Neural crest cell (in vitro differentiated cells): ENCODE results near the gene RALGAPB. TPM values are rescaled to one million over a fixed set of nuclear protein-coding genes. Genes with fewer than 3 reads are reported as not detected.
A peak's percentile ranks its signal among the peaks of the same experiment; 100 is the strongest.

Experiments used
- DNase-seq: peaks from one replicate; pipeline ENCODE4 v3.0.0; 2021; ENCODE audit warnings: low read depth, mixed read lengths, low spot score
- H3K27ac Mint-ChIP-seq: one replicate; pipeline ENCODE4 v1.8.0; 2021; ENCODE audit warnings: mild to moderate bottlenecking, mixed read lengths; ENCODE audit not compliant: unreplicated experiment
- H3K27me3 Mint-ChIP-seq: 2 replicates; pipeline ENCODE4 v1.8.0; 2021; ENCODE audit warnings: low read depth, mild to moderate bottlenecking, mixed read lengths
- H3K36me3 Mint-ChIP-seq: 2 replicates; pipeline ENCODE4 v1.8.0; 2021; ENCODE audit warnings: low read depth, mild to moderate bottlenecking, mixed read lengths
- H3K4me1 Mint-ChIP-seq: 2 replicates; pipeline ENCODE4 v1.8.0; 2021; ENCODE audit warnings: mixed read lengths
- H3K4me3 Mint-ChIP-seq: one replicate; pipeline ENCODE4 v1.8.0; 2021; ENCODE audit warnings: mild to moderate bottlenecking, mixed read lengths
- H3K9me3 Mint-ChIP-seq: 2 replicates; pipeline ENCODE4 v1.8.0; 2021; ENCODE audit warnings: mixed read lengths
- CTCF ChIP-seq: fragments of 200-600 bp; sonication (generic); conservative IDR thresholded peaks from 2 replicates; pipeline ENCODE4 v1.5.0; 2021; ENCODE audit warnings: antibody characterized with exemption, mild to moderate bottlenecking
- total RNA-seq: library from RNA; stranded (reverse); gene quantifications from 2 replicates; pipeline ENCODE4 v1.2.1, GENCODE V29; 2021

Gene RALGAPB
- total RNA-seq, 1 donor from 2014 or later, result 34.7 TPM

DNA sequence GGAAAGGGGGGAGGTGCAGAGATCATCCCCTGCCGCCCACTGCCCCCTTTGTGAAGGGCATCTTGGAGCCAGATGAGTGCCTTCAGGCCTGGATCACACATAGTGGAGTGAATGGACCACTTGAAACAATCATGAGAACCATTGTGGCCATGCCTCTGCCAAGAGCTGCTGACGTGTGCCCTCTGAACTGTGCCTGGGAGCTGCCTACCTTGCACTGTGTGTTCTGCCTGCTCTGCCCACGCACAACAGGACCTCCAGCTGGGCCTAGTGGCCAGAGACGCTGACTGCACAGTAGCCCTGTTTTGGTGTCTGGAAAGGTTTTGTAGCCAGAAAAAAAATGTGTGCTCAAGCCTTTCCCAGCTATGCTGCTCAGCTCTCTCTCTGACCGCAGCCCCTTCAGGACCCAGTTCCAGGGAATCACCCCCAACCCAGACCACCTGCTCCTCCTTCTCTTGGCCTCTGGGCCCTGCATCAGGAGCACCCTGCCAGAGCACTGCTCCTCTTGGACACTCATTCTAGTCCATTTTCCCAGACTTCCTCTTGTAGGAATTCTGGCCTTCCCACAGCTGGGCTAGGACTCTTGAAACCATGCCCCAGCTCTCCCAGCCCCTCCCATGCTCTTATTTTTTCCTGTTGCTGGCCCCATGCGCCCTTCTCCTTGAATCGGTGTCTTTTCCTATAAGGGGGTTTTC, 106.7 kb downstream of the RALGAPB start:
- Mint-ChIP-seq H3K4me3 (no peak overlapping the region), H3K4me1 (peaks cover 10% of the 10 kb centered on the region), H3K27ac (no peak overlapping the region), H3K27me3 (no peaks in the 10 kb centered on the region), H3K9me3 (no peaks in the 10 kb centered on the region), H3K36me3 (peaks cover 2% of the 10 kb centered on the region)
- DNase-seq, result no peak
- no peak for TF ChIP-seq CTCF

- TF ChIP-seq CTCF, result no peak
- H3K36me3 Mint-ChIP-seq, result peaks cover 2% of the 10 kb centered on the region
- H3K4me1 Mint-ChIP-seq, result peaks cover 10% of the 10 kb centered on the region
- no peaks in the 10 kb centered on the region for H3K9me3 Mint-ChIP-seq
- H3K27me3 Mint-ChIP-seq, result no peaks in the 10 kb centered on the region
- H3K27ac Mint-ChIP-seq, result no peak overlapping the region
- H3K4me3 Mint-ChIP-seq, result no peak overlapping the region
- no peak for DNase-seq
Measured at GRCh38 chr20:38579921-38580320, 107.3 kb downstream of the RALGAPB start.

GRCh38 chr20:38581013-38581412, 108.4 kb downstream of the RALGAPB start, which contains the start of gene ADIG:
Gene ADIG, plus strand, starts transcription at chr20:38581197. Its CDS starts 54 bp downstream, at chr20:38581251.
- no peak for DNase-seq
- no peaks in the 10 kb centered on the region for H3K9me3 Mint-ChIP-seq
- peaks cover 10% of the 10 kb centered on the region for H3K4me1 Mint-ChIP-seq

GRCh38 chr20:38581830-38582358, 109.3 kb downstream of the RALGAPB start:
- Mint-ChIP-seq H3K4me3 (no peak overlapping the region), H3K36me3 (no peaks in the 10 kb centered on the region)
- no peak for TF ChIP-seq CTCF

More at GRCh38 chr20:38581013-38581412, 108.4 kb downstream of the RALGAPB start, which contains the start of gene ADIG:
- peaks cover 2% of the 10 kb centered on the region for H3K36me3 Mint-ChIP-seq
- TF ChIP-seq CTCF, result no peak
- H3K27ac Mint-ChIP-seq, result peak within 1 kb of the TSS; percentile 4
- no peak within 1 kb of the TSS for H3K4me3 Mint-ChIP-seq
- no peaks in the 10 kb centered on the region for H3K27me3 Mint-ChIP-seq

DNA sequence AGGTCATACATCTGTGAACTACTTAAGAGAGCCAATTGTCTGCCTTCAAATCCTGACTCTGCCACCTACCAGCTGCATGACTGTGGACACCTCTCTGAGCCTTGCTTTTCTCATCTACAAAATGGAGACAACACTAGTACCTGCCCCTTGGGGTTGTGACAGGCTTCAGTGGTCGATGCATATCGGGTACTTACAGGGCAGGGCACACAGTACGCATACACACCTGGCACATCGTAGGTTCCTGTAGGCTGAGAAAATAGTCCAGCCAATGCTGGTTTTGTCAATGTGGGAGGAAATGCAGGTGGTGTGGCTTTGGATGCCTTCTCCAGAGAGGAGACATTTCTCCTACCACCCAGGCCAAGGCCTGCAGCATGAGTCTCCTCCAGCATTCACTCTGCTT, 110.7 kb downstream of the RALGAPB start:
- Mint-ChIP-seq H3K27ac (no peak overlapping the region), H3K4me3 (no peak overlapping the region), H3K4me1 (peaks cover 10% of the 10 kb centered on the region), H3K36me3 (no peaks in the 10 kb centered on the region), H3K27me3 (no peaks in the 10 kb centered on the region), H3K9me3 (no peaks in the 10 kb centered on the region)
- TF ChIP-seq CTCF, result no peak
- no peak for DNase-seq

More at GRCh38 chr20:38581830-38582358, 109.3 kb downstream of the RALGAPB start:
- Mint-ChIP-seq H3K27ac (no peak overlapping the region), H3K27me3 (no peaks in the 10 kb centered on the region), H3K4me1 (peaks cover 10% of the 10 kb centered on the region), H3K9me3 (no peaks in the 10 kb centered on the region)
- no peak for DNase-seq
